Measurements from ENCODE around the gene EBLN2.

EBLN2 gene

DNA sequence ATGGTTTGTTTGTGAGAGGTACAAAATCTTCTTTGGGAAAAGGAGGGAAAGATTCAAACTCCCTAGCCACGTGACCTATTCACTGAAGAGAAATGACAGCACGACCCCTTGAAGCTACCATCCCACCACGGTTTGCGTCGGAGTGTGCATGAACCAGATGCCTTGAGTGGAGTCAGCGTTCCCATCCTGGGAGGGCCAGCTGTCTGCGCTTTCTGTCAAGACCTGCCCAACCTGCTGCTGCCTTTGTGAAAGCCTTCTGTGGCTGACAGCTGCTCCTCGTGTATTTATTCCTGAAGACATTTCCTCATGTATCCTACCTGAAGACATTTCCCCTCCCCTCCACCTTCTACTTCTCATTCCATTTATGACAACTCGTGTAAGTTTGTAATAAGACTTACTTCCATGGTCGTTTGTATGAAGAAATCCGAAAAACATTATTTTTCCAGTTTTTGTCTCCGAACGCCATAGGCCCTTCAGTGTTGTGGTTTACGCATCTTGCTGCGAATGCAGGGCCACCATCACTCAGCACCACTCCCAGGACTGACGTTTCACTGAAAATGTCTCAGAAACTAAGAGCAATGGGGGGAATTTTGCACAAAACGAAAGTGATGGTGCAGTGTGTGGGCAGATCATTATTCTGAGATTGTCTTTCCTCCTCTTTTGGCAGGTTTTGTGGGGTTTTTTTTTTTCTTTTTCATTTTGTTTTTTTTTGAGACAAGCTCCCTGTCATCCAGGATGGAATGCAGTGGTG is 18.9 kb downstream of the EBLN2 start:
- H3K9me3 ChIP-seq (ENCODE audit: control insufficient read depth in 2 of 2, low read length in 2 of 2): no peaks in the 10 kb centered on the region

DNA sequence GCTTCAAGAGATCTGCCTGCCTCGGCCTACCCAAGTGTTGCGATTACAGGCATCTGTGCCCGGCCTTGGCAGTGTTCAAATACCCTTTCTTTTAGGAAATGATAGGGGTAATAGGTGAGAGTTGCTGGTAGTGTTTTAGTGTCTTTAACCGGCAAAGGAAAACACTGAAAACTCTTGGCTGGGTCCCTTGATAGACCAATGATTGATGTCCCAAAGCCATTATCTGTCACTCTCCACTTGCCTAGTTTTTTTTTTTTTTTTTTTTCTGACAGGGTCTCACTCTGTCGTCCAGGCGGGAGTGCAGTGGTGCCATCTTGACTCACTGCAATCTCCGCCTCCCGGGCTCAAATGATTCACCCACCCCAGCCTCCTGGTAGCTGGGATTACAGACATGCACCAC is 19.7 kb downstream of the EBLN2 start:
- H3K9me3 ChIP-seq (ENCODE audit: control insufficient read depth in 2 of 2, low read length in 2 of 2): no peaks in the 10 kb centered on the region
- H3K27me3 ChIP-seq (ENCODE audit: control insufficient read depth in 1 of 2, insufficient read depth in 2 of 2, low read length in 2 of 2): no peaks in the 10 kb centered on the region
- H3K9ac ChIP-seq (ENCODE audit: low read length in 2 of 2): no peak overlapping the region
- H3K4me3 ChIP-seq (ENCODE audit: low read length in 2 of 2): no peak overlapping the region
- no peak overlapping the region for H3K27ac ChIP-seq (ENCODE audit: low read length)
- H3K36me3 ChIP-seq (ENCODE audit: control insufficient read depth in 2 of 2, insufficient read depth in 2 of 2, low read length in 2 of 2): no peaks in the 10 kb centered on the region
- no peaks in the 10 kb centered on the region for H3K4me1 ChIP-seq (ENCODE audit: control insufficient read depth, insufficient read depth, low read length)

More for the DNA sequence above, 18.9 kb downstream of the EBLN2 start:
- H3K27ac ChIP-seq (ENCODE audit: low read length): no peak overlapping the region
- no peak overlapping the region for H3K4me3 ChIP-seq (ENCODE audit: low read length in 2 of 2)
- H3K27me3 ChIP-seq (ENCODE audit: control insufficient read depth in 1 of 2, insufficient read depth in 2 of 2, low read length in 2 of 2): no peaks in the 10 kb centered on the region
- no peak overlapping the region for H3K9ac ChIP-seq (ENCODE audit: low read length in 2 of 2)
- no peaks in the 10 kb centered on the region for H3K36me3 ChIP-seq (ENCODE audit: control insufficient read depth in 2 of 2, insufficient read depth in 2 of 2, low read length in 2 of 2)
- no peaks in the 10 kb centered on the region for H3K4me1 ChIP-seq (ENCODE audit: control insufficient read depth, insufficient read depth, low read length)

DNA sequence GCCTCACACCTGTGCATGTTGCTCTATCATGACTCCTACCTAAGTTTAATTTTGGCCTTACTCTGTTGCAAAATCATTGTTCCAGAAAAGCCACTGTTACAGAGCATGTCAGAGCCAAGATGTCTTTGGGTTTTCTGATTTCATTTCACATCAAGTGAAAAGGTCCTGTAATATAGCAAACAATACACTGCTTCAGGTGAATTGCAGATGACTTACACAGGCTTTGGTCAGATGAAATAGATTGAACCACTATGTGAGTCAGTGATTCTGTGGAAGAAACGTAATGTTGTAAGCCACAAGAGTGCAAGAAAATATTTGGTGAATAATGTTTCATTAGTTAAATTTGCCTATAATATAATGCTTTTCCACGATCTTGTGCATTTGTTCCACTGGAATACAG is 22.7 kb downstream of the EBLN2 start:
- H3K27ac ChIP-seq (ENCODE audit: low read length): no peak overlapping the region
- H3K9me3 ChIP-seq (ENCODE audit: control insufficient read depth in 2 of 2, low read length in 2 of 2): no peaks in the 10 kb centered on the region
- no peak overlapping the region for H3K9ac ChIP-seq (ENCODE audit: low read length in 2 of 2)
- H3K4me1 ChIP-seq (ENCODE audit: control insufficient read depth, insufficient read depth, low read length): no peaks in the 10 kb centered on the region
- no peaks in the 10 kb centered on the region for H3K27me3 ChIP-seq (ENCODE audit: control insufficient read depth in 1 of 2, insufficient read depth in 2 of 2, low read length in 2 of 2)
- H3K4me3 ChIP-seq (ENCODE audit: low read length in 2 of 2): no peak overlapping the region
- no peaks in the 10 kb centered on the region for H3K36me3 ChIP-seq (ENCODE audit: control insufficient read depth in 2 of 2, insufficient read depth in 2 of 2, low read length in 2 of 2)

DNA sequence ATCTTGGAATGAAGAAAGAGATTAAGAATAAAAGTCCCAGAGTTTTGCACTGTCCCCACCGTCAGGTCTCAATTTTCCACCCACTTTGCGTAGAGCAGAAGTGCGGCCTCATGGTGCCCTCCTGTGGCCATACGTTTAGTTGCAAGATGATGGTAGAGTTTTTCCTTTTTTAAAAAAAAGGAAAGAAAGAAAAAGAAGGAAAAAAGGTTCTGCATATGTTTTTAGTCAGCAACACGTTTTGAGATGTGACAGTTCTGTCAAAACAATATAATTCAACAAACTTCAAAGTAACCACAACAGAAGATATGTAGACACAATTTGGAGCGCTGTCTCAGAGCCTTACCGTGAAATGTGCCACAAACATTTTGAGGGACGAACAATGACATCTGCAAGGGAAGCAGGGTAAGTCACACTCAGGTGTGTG is 24.6 kb downstream of the EBLN2 start:
- H3K4me1 ChIP-seq (ENCODE audit: control insufficient read depth, insufficient read depth, low read length): no peaks in the 10 kb centered on the region
- no peak overlapping the region for H3K9ac ChIP-seq (ENCODE audit: low read length in 2 of 2)
- H3K36me3 ChIP-seq (ENCODE audit: control insufficient read depth in 2 of 2, insufficient read depth in 2 of 2, low read length in 2 of 2): no peaks in the 10 kb centered on the region
- H3K9me3 ChIP-seq (ENCODE audit: control insufficient read depth in 2 of 2, low read length in 2 of 2): no peaks in the 10 kb centered on the region
- H3K27me3 ChIP-seq (ENCODE audit: control insufficient read depth in 1 of 2, insufficient read depth in 2 of 2, low read length in 2 of 2): no peaks in the 10 kb centered on the region
- H3K27ac ChIP-seq (ENCODE audit: low read length): no peak overlapping the region
- H3K4me3 ChIP-seq (ENCODE audit: low read length in 2 of 2): peak overlapping the region in 1 of 2 donors; percentile 47

DNA sequence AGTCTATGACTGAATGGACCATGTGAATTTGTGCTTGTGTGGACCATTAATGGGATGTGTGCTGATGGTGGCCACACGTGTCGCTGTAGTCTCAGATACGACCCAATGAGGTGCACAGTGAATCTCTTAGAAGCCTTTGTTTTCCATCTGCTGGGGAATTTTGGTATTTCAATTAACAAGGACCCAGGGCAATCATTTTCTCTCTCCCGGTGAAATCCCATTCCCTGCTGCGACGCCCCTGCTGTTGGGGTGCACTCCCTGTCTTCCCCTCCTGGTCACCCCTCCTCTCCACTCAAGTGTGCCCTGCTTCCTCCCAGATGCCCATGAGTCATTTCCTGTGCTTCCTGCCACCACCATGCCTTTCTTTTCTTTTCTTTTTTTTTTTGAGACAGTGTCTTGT is 32.7 kb downstream of the EBLN2 start:
- H3K4me3 ChIP-seq (ENCODE audit: low read length in 2 of 2): no peak overlapping the region

DNA sequence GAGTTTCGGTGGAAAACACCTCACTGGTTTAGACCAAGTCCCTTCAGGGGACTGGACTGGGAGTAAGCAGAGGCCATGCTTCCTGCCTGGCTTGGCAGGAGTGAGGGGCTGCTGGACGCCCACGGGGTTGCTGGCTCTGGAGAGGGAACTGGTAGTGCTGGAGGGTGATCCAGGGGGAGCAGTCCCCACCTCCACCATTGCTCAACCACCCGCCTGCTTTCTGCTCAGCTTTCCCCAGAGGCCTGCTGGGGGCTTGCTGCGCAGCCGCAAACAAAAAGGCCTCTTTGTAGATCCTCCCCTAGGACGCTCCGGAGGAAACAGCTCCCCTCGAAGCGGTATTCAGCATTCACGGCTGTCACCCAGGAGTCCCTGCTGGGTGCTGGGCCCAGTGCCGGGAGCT is 33.5 kb downstream of the EBLN2 start:
- H3K27ac ChIP-seq (ENCODE audit: low read length): no peak overlapping the region
- H3K27me3 ChIP-seq (ENCODE audit: control insufficient read depth in 1 of 2, insufficient read depth in 2 of 2, low read length in 2 of 2): no peaks in the 10 kb centered on the region
- no peaks in the 10 kb centered on the region for H3K4me1 ChIP-seq (ENCODE audit: control insufficient read depth, insufficient read depth, low read length)
- H3K9me3 ChIP-seq (ENCODE audit: control insufficient read depth in 2 of 2, low read length in 2 of 2): peaks cover 0 to 3% of the 10 kb centered on the region in 2 donors
- H3K4me3 ChIP-seq (ENCODE audit: low read length in 2 of 2): no peak overlapping the region
- no peaks in the 10 kb centered on the region for H3K36me3 ChIP-seq (ENCODE audit: control insufficient read depth in 2 of 2, insufficient read depth in 2 of 2, low read length in 2 of 2)
- no peak overlapping the region for H3K9ac ChIP-seq (ENCODE audit: low read length in 2 of 2)

More for the DNA sequence above, 32.7 kb downstream of the EBLN2 start:
- Histone ChIP-seq H3K36me3 (ENCODE audit: control insufficient read depth in 2 of 2, insufficient read depth in 2 of 2, low read length in 2 of 2) (no peaks in the 10 kb centered on the region), H3K4me1 (ENCODE audit: control insufficient read depth, insufficient read depth, low read length) (no peaks in the 10 kb centered on the region), H3K27me3 (ENCODE audit: control insufficient read depth in 1 of 2, insufficient read depth in 2 of 2, low read length in 2 of 2) (no peaks in the 10 kb centered on the region), H3K27ac (ENCODE audit: low read length) (no peak overlapping the region), H3K9me3 (ENCODE audit: control insufficient read depth in 2 of 2, low read length in 2 of 2) (peaks cover 0 to 3% of the 10 kb centered on the region in 2 donors), H3K9ac (ENCODE audit: low read length in 2 of 2) (no peak overlapping the region)

DNA sequence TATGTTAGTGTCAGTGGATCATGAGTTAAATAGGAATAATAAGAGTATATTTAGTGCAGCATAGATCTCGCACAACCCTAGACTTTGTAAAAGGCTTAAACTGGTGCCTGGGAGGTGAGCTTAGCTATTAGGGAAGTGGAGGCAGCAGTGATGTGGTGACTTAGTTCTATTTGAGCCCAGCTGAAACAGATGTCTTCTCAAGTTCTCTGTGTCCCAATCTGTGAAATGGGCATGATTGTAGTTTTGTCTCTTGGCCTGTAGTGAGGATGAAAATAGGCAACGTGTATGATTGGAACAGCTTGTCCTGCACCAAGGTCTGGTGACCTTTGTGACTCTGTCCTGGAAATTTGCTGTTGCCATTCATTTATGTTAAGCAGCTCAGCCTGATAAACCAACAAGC is 34.7 kb downstream of the EBLN2 start:
- no peaks in the 10 kb centered on the region for H3K27me3 ChIP-seq (ENCODE audit: control insufficient read depth in 1 of 2, insufficient read depth in 2 of 2, low read length in 2 of 2)

DNA sequence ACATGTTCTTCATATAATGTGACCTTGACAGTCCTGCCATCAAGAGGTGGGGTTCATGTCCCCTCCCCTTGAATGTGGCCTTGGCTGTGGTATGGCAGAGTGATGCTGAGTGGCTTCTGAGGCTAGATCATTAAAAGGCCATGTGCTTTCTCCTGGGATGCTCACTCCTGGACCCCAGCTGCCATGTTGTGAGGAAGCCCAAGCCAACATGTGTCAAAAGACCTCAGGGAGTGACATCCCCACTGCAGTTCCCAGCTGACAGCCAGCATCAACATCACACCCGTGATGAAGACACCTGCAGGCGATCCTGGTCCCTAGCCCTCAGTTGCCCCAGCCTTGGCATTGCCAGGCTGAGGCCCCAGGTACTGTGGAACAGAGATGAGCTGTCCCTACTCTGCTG is 36.6 kb downstream of the EBLN2 start:
- H3K9me3 ChIP-seq (ENCODE audit: control insufficient read depth in 2 of 2, low read length in 2 of 2): peaks cover 0 to 3% of the 10 kb centered on the region in 2 donors
- no peaks in the 10 kb centered on the region for H3K27me3 ChIP-seq (ENCODE audit: control insufficient read depth in 1 of 2, insufficient read depth in 2 of 2, low read length in 2 of 2)
- H3K36me3 ChIP-seq (ENCODE audit: control insufficient read depth in 2 of 2, insufficient read depth in 2 of 2, low read length in 2 of 2): no peaks in the 10 kb centered on the region
- no peak overlapping the region for H3K9ac ChIP-seq (ENCODE audit: low read length in 2 of 2)
- no peak overlapping the region for H3K27ac ChIP-seq (ENCODE audit: low read length)
- no peak overlapping the region for H3K4me3 ChIP-seq (ENCODE audit: low read length in 2 of 2)
- peaks cover 5% of the 10 kb centered on the region for H3K4me1 ChIP-seq (ENCODE audit: control insufficient read depth, insufficient read depth, low read length)

More for the DNA sequence above, 34.7 kb downstream of the EBLN2 start:
- no peaks in the 10 kb centered on the region for H3K36me3 ChIP-seq (ENCODE audit: control insufficient read depth in 2 of 2, insufficient read depth in 2 of 2, low read length in 2 of 2)
- no peak overlapping the region for H3K4me3 ChIP-seq (ENCODE audit: low read length in 2 of 2)
- peaks cover under 1% of the 10 kb centered on the region for H3K4me1 ChIP-seq (ENCODE audit: control insufficient read depth, insufficient read depth, low read length)
- H3K9me3 ChIP-seq (ENCODE audit: control insufficient read depth in 2 of 2, low read length in 2 of 2): peaks cover 0 to 3% of the 10 kb centered on the region in 2 donors
- H3K9ac ChIP-seq (ENCODE audit: low read length in 2 of 2): no peak overlapping the region
- no peak overlapping the region for H3K27ac ChIP-seq (ENCODE audit: low read length)

DNA sequence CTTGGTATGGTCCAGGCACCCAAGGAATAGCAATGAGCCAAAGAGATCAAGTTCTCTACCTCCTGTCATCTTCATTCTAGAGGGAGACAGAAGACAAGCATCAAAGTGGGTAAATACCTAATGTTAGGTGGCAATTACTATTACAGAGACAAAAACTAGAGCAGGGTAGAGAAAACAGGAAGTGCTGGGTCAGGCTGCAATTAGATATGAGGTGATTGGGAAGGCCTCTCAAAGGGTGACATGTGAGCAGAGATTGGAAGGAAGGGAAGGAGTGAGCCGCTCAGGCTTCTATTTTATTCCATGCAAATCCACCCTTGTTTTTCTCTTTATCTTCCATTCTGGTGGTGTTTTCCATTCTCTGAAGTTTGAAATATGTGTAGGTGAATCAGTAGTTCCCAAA is 37.4 kb downstream of the EBLN2 start:
- Histone ChIP-seq H3K27me3 (ENCODE audit: control insufficient read depth in 1 of 2, insufficient read depth in 2 of 2, low read length in 2 of 2) (no peaks in the 10 kb centered on the region), H3K4me1 (ENCODE audit: control insufficient read depth, insufficient read depth, low read length) (peaks cover 5% of the 10 kb centered on the region), H3K4me3 (ENCODE audit: low read length in 2 of 2) (no peak overlapping the region), H3K9ac (ENCODE audit: low read length in 2 of 2) (no peak overlapping the region), H3K36me3 (ENCODE audit: control insufficient read depth in 2 of 2, insufficient read depth in 2 of 2, low read length in 2 of 2) (no peaks in the 10 kb centered on the region), H3K27ac (ENCODE audit: low read length) (no peak overlapping the region), H3K9me3 (ENCODE audit: control insufficient read depth in 2 of 2, low read length in 2 of 2) (peaks cover 0 to 3% of the 10 kb centered on the region in 2 donors)

DNA sequence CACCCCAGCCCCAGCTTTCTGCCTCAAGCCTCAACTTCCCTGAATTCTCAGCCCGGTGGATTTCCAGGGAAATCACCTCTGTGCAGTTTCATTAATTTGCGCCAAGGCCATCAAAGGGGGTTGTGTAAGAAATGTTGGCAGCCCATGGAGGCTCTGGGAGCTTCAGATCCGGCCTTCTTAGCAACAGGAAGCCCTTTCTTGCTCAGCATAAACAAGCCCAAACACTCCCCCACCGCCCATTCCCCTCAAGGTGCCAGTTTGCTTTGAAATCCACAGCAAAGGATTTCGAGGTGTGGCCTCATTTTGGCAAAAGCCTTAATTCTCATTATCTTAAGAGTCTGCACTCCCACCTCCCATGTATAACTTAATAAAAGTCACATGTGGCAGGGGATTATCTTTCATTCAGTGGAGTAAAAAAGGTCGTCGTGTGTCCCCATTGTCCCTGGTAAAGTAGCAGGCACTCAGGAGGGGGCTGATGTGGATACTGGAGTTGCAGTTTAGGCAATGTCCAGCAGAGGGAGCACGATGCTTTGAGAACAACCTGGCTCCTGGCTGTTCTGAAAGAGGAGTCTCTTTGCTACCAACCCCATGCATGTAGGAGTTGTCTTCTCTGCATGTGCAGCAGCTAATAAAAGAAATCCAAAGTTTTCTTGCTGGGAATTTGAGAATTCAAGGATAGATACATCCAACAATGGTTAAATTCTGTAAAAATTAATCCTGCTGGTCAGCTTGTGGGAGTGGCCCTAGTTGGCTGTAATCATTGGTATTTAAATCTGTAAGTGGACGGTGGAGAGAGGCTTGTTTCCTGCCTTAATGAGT is 39.5 kb downstream of the EBLN2 start:
- H3K36me3 ChIP-seq (ENCODE audit: control insufficient read depth in 2 of 2, insufficient read depth in 2 of 2, low read length in 2 of 2): no peaks in the 10 kb centered on the region
- peaks cover 5% of the 10 kb centered on the region for H3K4me1 ChIP-seq (ENCODE audit: control insufficient read depth, insufficient read depth, low read length)
- H3K4me3 ChIP-seq (ENCODE audit: low read length in 2 of 2): no peak overlapping the region
- no peaks in the 10 kb centered on the region for H3K27me3 ChIP-seq (ENCODE audit: control insufficient read depth in 1 of 2, insufficient read depth in 2 of 2, low read length in 2 of 2)
- H3K27ac ChIP-seq (ENCODE audit: low read length): no peak overlapping the region
- H3K9me3 ChIP-seq (ENCODE audit: control insufficient read depth in 2 of 2, low read length in 2 of 2): peaks cover 0 to 3% of the 10 kb centered on the region in 2 donors
- no peak overlapping the region for H3K9ac ChIP-seq (ENCODE audit: low read length in 2 of 2)

DNA sequence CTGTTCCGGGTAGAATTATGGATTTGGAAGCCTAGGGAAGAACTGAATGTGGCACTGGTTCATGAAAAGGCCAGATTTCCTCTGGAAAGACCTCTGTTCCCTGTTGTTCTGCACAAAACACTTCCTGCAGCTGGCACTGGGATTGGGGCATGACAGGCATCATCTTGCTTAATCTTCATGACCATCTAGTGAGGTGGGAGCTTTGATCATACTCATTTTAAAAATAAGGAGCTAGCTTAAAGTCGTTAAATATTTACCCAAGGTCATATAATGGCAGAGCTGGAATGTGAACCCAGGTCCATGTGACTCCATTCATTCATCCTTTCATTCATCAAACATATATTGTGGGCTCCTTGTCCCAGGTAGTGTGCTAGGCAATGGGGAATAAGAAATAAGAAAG is 40.4 kb downstream of the EBLN2 start:
- no peaks in the 10 kb centered on the region for H3K27me3 ChIP-seq (ENCODE audit: control insufficient read depth in 1 of 2, insufficient read depth in 2 of 2, low read length in 2 of 2)
- no peak overlapping the region for H3K9ac ChIP-seq (ENCODE audit: low read length in 2 of 2)
- H3K9me3 ChIP-seq (ENCODE audit: control insufficient read depth in 2 of 2, low read length in 2 of 2): peaks cover 0 to 3% of the 10 kb centered on the region in 2 donors
- H3K4me3 ChIP-seq (ENCODE audit: low read length in 2 of 2): no peak overlapping the region
- H3K27ac ChIP-seq (ENCODE audit: low read length): no peak overlapping the region
- peaks cover 5% of the 10 kb centered on the region for H3K4me1 ChIP-seq (ENCODE audit: control insufficient read depth, insufficient read depth, low read length)
- no peaks in the 10 kb centered on the region for H3K36me3 ChIP-seq (ENCODE audit: control insufficient read depth in 2 of 2, insufficient read depth in 2 of 2, low read length in 2 of 2)
